GM15510 (cell line): ENCODE results near the gene LIN37.

Experiments used
- POLR2A ChIP-seq: IDR thresholded peaks from 3 replicates; pipeline ENCODE4 v1.6.1; 2011; ENCODE audit warnings: borderline replicate concordance; ENCODE audit not compliant: insufficient read length; ENCODE audit errors: extremely low read depth

Gene LIN37

GRCh38 chr19:35748106-35749020, at the start of gene LIN37:
Gene LIN37, plus strand, starts transcription at chr19:35748576. Its CDS starts 149 bp downstream, at chr19:35748725.
- TF ChIP-seq POLR2A = peak; percentile 66

- TF ChIP-seq POLR2A = peak; percentile 76
Observed at GRCh38 chr19:35702223-35703012, 46.0 kb upstream of the LIN37 start.

- TF ChIP-seq POLR2A = no peak
Observed at GRCh38 chr19:35703343-35703742, 45.0 kb upstream of the LIN37 start.

GRCh38 chr19:35704218-35704617, 44.2 kb upstream of the LIN37 start, which contains the start of gene ZBTB32:
Gene ZBTB32, plus strand, starts transcription at chr19:35704558. Its CDS starts 10,069 bp downstream, at chr19:35714627.
- no peak for TF ChIP-seq POLR2A

GRCh38 chr19:35708391-35708790, 40.0 kb upstream of the LIN37 start:
- TF ChIP-seq POLR2A = no peak

GRCh38 chr19:35710784-35711723, 37.3 kb upstream of the LIN37 start:
- peak; percentile 33 for TF ChIP-seq POLR2A

GRCh38 chr19:35712567-35713505, 35.5 kb upstream of the LIN37 start:
- peak; percentile 91 for TF ChIP-seq POLR2A

- TF ChIP-seq POLR2A = no peak
Observed at GRCh38 chr19:35713506-35713850, 34.9 kb upstream of the LIN37 start.

GRCh38 chr19:35713904-35714495, 34.4 kb upstream of the LIN37 start:
- no peak for TF ChIP-seq POLR2A

GRCh38 chr19:35714601-35715354, 33.6 kb upstream of the LIN37 start:
- peak; percentile 20 for TF ChIP-seq POLR2A

GRCh38 chr19:35715355-35715809, 33.0 kb upstream of the LIN37 start:
- TF ChIP-seq POLR2A = no peak
